Measurements from ENCODE around the gene MRPL28.
"Not testable (repeated sequence)": the region's sequence is repeated elsewhere in the genome, so short reads cannot be mapped to it uniquely, and the experiment has no call there.

MRPL28 gene

GRCh38 chr16:359067-359763, 11.1 kb downstream of the MRPL28 start:
- DNase-seq = no peak

- DNase-seq = no peak
These were observed 13.6 kb downstream of the MRPL28 start for GRCh38 chr16:356741-357140.

DNA sequence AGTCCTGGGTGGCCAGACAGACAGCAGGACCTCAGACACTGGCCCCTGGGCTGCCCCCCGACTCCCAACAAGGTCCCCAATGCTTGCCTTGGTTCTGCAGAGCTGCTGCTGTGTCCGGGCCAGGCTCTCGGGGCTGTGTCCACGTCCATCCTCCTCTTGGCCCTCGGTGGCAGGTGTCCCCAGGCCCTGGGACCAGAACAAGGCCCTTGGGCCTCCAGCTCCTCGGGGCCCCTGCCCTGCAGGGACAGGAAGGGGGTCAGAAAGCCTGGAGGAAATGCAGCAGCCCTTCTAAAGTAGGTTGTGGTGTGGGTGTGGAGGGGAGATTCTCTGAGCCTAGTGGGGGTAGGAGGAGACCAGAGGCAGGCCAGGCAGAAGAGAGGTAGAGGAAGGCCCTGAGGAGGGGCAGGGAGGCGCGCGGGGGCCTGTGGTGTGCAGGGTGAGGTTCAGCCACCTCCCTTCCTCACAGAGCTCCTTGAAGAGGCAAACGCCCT, 15.3 kb downstream of the MRPL28 start:
- no peak for DNase-seq

- DNase-seq = no peak
These were observed 16.0 kb downstream of the MRPL28 start for GRCh38 chr16:354291-354881.

DNA sequence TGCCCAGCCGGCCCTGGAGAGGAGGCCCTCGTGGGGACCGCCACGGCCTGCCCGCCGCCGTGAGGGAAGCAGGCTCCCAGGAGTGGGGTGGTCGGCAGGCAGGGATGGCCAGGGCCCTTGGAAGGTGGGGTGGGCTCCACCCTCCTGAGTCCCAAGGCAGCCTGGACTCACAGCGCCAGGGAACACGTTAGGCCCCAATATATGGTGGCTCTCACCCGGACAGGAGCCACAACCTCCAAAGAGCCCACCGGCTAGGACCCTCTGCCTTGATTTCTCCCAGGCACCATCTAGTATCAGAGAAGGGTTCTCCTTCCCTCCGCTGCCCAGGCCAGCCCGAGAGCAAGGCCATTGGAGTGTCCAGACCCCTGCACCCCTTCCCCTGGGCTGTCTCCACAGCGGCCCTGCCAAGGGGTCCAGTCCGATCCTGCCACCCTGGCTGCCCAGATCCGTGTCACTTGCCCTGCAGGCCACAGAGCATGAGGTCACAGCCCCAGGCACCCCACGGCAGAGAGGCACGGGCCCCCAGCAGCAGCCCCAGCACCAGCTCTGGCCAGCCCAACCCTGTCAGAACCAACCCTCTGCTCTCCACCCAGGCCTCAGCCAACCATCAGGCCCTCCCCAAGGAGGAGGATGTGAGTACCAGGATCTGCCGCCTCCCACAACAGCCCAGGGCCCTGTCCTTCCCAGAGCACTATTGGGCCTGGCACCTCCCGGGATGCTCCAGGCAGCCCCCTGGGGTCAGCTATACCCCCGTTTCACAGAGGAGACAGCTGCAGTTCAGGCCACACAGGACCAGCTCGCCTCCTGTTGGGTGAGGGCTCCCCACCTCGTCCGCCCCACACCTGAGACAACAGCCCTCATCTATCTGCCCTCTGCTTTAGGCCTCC, 16.7 kb downstream of the MRPL28 start:
- DNase-seq = no peak

DNA sequence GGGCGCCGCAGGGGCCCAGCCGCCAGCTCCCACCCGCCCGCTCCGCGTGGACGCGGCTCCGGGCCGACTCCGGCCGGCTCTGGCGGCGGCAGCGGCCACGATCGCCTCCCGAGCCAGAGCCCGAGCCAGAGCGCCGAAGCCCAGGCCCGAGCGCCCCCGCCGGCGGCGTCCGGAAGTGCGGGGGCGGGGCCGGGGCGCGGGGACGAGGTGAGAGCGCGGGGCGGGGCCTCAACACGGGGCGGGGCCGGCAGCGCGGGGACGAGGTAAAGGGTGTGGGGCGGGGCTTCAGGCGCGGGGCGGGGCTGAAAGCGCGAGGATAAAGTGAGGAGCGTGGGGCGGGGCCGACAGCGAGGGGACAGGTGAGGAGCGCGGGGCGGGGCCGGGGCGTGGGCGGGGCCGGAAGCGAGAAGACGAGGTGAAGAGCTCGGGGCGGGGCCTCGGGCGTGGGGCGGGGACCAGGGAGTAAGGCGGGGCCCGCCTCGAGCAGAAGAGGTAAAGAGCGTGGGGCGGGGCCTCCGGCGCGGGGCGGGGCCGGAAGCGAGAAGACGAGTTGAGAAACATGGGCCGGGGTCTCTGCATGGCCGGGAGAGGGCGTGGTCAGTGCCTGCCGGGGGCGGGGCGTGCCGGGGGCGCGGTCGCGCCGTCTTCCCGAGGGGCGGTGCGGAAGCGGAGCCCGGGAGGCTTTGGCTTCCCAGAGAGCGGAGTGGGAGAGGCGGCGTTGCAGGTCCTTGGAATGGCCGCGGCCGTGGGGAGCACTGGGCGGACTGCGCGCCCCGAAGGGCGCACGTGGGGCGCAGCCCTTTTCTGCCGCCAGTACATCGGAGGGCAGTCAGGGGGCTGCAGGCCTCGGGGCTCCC, 17.6 kb downstream of the MRPL28 start, which contains the start of gene AXIN1:
TSS of gene AXIN1 (minus strand) at position 177 of the 857 bp plus-strand sequence. CDS start 5,698 bp downstream, outside the sequence.
- DNase-seq = peak; percentile 95

DNA sequence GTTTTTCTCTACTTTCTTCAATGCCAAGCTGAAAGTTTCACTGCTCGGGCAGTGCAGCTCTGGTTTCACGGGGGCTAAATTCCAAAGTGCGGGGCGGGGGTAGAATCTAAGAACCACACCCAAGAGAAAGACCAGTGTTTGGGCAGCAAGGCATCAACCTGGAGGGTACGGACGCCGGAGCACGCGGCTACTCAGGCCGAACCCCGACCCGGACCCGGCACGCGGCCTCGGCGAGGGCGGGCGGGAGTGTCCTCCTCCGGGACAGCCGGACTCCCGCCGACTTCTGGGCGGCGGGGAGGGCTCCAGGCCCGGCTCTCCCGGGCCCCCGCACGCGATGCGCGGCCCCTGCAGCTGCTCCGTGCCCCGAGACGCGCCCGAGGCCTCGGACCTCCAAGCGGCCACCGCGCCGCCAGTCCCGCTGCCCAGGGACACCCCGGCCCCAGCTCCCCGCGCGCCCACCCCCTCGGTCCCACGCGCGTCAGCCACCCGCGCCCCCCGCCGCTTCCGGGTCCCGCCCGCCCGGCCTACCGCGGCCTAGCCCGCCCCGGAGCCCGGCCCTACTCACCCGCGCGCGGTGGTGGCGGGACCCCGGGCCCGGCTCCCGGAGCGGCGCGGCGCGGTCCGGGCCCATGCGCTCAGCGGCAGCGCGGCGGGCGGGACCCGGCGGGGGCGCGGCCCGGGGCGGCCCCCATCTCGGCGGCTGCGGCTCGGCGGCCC, 18.4 kb downstream of the MRPL28 start:
- no peak for DNase-seq

DNA sequence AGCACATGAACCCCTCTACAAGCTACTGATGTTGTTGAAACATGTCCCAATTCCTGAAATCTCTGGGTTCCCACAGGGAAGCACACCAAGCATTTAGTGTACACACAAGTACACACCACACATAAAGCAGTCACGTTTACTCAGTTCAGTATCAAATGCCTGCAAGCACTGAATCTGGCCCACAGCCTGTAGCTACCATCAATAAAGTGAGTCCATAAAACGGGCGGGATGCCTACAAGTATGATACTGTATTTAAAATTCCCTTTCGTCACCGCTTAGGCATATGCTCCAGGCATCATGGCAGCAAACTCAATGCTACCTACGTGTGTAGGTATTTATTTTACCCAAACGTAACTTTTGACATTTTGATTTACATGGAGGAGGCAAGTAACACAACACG, 20.1 kb downstream of the MRPL28 start:
- no peak for DNase-seq

- peak; percentile 60 for DNase-seq
These were observed 21.1 kb downstream of the MRPL28 start for GRCh38 chr16:349211-349610.

- DNase-seq = not testable (repeated sequence)
These were observed 21.8 kb downstream of the MRPL28 start for GRCh38 chr16:348495-348894.

GRCh38 chr16:347203-347602, 23.1 kb downstream of the MRPL28 start:
- no peak for DNase-seq

DNA sequence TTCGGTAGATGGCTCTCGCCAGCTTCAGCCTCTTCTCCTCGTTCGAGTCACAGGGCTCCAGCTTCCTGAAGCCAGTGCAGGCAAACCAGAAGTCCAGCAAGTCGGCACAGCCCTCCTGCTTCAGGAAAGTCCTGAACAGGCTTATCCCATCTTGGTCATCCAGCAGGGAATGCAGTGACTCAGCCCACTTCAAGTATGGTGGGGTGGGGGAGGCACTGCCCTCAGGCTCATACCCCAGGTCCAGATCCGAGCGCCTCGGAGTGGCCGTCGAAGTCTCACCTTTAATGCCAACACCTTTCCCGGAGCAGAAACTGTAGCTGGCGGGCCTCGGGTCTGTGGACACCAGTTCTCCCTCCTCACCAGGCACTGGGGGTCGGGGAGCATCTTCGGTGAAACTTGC, 23.8 kb downstream of the MRPL28 start:
- no peak for DNase-seq

GRCh38 chr16:345772-346171, 24.6 kb downstream of the MRPL28 start:
- no peak for DNase-seq

DNA sequence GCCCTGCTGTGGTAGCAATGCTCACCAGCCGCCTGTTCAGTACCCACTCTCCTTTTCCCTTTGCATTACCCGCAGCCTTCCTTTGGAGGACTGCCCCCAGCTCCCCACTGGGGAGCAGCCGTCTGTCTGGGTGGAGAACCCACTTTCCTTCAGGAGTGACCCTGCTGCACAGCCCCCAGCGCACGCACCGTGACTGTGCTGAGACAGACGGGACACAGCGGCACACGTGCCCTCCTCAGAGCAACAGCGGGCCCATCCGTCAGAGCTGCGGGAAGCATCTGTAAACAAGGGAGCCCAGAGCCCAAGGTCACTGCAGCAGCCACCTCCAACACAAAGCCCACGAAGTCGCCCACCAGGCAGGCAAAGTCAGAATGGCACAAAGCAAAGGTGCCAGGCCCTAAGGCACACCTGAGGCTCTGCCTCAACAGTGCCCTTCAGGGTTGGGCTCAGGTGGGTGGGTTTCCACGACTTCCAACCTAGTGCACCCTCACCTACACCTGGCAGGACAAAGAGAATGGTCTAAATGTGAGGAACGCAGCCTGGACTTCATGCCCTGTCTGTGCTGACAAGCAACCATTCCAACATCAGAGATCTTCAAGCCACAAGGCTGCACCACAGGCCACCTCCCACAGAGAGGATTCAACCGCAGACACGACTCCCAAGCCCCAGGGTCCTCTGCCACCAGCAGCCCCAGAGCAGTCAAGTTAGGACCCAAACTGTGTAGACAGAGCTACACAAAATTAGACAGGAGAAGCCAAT, 27.7 kb downstream of the MRPL28 start:
- no peak for DNase-seq

GRCh38 chr16:341974-342336, 28.4 kb downstream of the MRPL28 start:
- not testable (repeated sequence) for DNase-seq

- not testable (repeated sequence) for DNase-seq
These were observed 29.0 kb downstream of the MRPL28 start for GRCh38 chr16:341095-341973.

- DNase-seq = no peak
These were observed 29.8 kb downstream of the MRPL28 start for GRCh38 chr16:340370-341091.

DNA sequence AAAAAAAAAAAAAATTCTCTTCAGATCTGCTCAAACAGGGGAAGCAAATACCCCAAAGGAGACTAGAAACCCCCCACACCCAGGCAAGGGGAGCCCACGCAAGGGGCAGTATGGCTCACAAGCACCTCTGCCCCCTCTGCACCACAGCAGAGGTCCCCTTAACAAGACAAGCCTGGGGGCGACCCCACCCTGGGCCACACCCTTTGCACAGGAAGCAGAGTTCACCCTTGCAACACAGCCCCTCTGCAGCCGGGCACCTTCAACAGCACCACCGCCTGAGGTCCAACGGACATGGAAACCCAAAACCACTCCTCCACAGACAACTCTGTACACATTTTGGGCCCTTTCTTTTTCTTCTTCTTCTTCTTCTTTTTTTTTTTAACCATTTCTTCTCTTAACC, 30.7 kb downstream of the MRPL28 start:
- no peak for DNase-seq

DNA sequence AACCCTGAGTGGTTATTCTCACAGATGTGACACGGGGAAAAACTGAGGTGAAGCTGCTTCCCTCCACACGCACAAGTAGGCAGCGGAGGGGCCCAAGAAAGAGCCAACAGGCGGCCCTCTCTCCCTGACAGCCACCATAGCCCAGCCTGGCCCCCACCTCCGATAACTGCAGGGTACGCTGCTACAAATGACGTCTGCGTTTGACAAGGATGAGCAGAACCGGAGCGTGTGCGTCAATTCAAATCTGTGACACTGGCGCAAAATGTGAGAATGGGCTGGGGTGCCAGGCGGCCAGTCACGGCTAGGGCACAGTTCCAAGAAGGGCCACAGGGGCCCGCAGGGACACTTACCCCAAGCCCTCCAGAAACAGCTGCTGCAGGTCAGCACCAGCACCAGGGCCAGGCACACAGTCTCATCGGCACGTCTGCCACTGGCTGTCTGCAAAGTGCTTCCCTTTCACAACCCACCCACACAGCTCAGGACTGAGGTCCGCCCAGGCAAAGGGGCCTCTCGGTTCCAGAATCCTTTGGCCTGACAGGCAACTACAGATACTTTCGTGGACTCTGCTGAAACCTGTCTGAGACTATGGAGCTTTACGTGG, 32.3 kb downstream of the MRPL28 start:
- DNase-seq = no peak

All from kidney glomerular epithelial cell (primary cell).